GM19043 (cell line): Measurements from ENCODE around the gene CD200R1.
"Not testable (repeated sequence)": the region's sequence is repeated elsewhere in the genome, so short reads cannot be mapped to it uniquely, and the experiment has no call there.

ENCODE experiments used
- ATAC-seq: cut with Tn5 transposase; IDR thresholded peaks from one replicate; pipeline ENCODE4 v1.9.1; 2021; ENCODE audit warnings: low read depth; ENCODE audit not compliant: unreplicated experiment

CD200R1 gene

GRCh38 chr3:112976001-112976400 lies 1.1 kb upstream of the CD200R1 start:
- ATAC-seq: no peak

GRCh38 chr3:112974178-112974517 lies 755 bp downstream of the CD200R1 start:
- no peak for ATAC-seq

DNA sequence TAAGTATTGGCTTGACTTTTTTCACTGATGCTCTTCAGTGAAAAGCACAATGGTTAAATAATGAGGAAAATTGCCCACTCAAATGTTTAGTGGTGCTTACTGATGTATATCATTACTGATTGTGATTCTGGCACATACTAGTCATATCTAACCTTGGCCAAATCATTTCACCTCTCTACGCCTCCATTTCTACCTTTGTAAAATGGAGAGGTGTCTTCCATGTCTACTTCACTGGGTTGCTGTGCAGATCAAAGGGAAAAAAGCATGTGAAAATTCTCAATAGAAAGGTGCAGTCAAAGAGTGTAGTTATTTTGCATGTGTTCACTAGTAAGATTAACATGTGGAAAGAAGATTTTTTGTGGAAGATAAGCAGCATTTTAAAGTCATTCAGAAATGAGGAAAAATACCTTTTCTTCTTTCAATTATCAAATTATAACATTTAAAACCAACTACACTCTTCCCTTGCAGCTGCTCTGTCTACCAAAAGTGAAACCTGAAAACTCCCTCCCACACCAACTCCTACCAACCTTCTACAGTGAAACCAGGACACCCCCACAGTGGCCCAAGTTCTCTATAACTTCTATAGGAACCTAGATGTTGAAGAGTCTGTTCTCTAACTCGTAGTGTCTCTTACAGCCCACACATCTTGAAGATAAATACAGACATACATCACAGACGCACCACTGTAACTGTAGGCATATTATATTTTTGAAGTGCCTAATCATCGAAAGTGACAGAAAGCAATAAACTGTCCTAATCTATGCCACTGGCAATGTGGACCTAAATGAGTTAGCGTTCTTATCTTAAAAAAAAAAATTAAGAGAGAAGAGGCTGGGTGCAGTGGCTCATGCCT lies 1.4 kb downstream of the CD200R1 start:
- ATAC-seq: peak; percentile 80

DNA sequence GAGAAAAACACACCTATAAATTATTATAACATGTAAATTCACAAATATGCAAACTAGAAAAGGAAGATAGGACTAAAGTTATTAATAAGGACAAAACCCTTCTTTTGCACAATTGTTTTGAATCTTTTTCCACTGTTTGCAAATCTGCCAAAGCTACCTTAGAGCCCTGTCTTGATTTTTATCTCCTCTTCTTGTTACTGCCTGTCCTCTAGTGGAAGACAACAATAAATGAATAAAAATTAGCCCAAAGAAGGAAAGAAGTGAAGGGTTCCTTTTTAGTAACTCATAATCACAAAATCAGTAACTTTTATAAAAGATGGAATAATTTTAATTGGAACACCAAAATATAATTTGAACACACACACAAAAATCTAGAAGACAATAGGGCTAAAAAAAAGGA lies 2.7 kb downstream of the CD200R1 start:
- ATAC-seq: no peak

DNA sequence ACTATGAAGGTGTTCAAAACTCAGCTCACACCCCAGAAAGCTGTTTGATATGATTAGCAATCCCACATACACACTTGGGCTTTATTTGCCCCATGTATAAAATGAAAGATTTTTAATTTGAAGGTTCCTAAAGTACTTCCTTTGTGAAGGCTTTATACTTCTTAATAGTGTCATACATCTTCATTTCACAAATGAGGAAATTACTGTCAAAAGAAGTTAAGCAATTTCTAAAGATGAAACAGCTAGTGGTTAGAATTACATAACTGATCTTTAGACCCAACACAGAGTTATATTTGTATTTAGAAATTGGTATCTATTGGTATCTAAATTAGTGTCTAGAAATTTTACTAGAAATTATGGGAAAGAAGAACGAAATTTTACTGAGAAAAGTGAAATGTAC lies 7.1 kb downstream of the CD200R1 start:
- no peak for ATAC-seq

GRCh38 chr3:112967425-112967824 lies 7.5 kb downstream of the CD200R1 start:
- no peak for ATAC-seq

DNA sequence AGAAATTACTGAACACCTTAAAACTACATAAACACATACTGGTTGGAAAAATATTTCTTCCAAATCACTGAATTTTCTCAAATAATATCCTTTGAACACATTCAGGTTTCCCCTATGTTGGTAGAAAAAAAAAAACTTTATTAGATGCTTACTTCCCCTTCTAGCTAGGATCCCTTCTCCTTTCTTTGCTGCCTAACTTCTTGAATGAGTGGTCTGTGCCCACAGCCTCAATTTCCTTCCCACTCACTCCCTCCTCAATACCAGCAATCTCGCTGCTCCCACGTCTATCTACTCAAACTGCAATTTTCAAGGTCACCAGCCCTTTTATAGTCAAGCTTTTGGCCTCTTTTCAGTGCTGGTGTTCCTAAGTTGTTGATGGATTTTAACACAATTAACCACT lies 8.3 kb downstream of the CD200R1 start:
- no peak for ATAC-seq

DNA sequence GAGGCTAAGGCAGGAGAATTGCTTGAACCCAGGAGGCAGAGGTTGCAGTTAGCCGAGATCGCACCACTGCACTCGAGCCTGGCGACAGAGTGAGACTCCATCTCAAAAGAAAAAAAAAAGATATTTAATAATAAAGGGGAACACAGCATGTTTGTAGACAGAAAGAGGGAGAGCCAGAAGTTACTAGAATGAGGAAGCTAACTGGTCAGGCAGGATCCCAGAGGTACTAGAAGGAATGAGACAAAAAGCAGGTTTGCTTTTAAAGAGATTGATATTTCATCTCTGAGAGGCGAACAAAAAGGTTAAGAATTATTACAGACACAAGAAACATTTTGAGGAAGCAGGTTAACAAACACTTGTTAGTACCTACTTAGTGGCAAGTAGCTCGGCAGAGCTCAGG lies 9.2 kb downstream of the CD200R1 start:
- ATAC-seq: no peak

DNA sequence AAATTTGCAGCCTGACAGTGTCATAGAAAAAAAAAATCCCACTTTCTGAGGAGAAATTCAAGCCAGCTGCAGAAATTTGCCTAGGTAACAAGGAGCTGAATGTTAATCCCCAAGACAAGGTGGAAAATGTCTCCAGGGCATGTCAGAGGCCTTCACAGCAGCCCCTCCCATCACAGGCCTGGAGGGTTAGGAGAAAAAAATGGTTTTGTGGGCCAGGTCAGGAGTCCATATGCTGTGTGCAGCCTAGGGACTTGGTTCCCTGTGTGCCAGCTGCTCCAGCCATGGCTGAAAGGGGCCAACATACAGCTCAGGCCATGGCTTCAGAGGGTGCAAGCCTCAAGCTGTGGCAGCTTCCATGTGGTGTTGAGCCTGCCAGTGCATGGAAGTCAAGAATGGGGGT lies 11.2 kb downstream of the CD200R1 start:
- ATAC-seq: no peak

GRCh38 chr3:112958811-112959560 lies 15.9 kb downstream of the CD200R1 start:
- ATAC-seq: peak; percentile 64

GRCh38 chr3:112956351-112956750 lies 18.6 kb downstream of the CD200R1 start:
- no peak for ATAC-seq

DNA sequence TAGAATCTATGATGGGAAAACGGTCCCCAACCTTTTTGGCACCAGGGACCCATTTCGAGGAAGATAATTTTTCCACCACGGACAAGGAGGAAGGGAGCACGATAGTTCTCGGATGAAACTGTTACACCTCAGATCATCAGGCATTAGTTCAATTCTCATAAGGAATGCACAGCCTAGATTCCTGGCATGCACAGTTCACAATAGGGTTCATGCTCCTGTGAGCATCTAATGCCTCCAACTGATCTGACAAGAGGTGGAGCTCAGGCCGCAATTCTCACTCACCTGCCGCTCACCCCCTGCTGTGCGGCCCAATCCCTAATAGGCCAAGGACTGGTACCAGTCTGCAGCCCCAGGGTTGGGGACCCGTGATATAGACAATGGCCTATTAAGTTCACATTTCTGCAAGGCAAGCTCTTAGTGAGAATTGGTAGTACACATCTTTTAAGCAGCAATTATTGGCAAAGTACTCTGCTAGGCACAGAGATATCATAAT lies 26.5 kb downstream of the CD200R1 start:
- no peak for ATAC-seq

DNA sequence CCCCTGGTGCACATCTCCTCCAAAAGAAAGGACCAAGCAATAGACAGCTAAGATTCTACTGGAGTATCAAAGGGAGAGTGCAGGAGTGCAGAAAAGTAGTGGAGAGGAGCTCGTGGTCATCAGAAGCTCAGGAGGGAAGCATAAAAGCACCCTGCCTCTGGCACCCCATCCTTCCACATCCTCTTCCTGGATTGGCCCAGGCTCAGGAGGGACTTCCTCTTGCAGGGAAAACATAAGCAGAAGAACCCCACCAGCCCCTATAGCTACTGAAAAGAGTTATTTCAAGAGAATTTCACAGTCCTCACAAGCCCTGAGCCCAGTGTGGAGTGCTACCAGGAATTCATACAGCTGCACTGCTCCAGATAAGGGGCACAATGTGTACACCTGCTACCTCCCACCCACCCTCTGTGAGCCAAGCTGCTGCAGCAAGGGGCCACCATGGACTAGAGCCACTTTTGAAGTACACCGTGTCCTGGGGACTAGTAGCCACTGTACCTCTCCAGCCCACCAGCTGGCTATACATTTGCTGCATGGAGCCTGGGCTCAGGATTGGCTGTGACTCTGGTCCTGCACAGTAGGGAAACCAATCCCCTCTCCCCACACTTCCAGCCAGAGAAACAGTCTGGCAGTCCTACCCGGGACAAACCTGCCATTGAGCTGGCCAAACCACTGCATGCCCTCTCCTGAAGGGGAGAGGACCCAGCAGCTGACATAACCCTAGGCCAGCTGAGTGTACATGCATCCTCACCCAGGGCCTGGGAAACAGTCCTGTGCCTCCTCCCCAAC lies 43.0 kb downstream of the CD200R1 start:
- no peak for ATAC-seq

- no peak for ATAC-seq
These were observed 44.1 kb downstream of the CD200R1 start for GRCh38 chr3:112930771-112931170.

GRCh38 chr3:112925969-112926368 lies 48.9 kb downstream of the CD200R1 start:
- ATAC-seq: no peak

DNA sequence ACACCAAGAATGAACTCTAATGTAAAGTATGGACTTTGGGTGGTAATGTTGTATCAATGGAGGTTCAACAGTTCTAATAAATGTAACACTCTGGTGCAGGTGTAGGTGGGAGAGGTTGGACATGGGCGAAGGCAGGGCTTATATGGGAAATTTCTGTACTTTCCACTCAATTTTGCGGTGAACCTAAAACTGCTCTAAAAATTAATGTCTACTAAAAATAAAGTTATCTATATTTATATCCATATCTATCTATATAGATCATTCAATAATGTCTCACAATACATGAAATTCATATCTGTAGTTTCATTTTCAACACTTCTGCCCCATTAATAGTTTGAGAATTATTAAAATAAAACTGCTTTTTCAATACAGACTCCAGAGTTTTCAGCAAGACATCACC lies 49.3 kb downstream of the CD200R1 start:
- no peak for ATAC-seq

GRCh38 chr3:112919541-112919940 lies 55.4 kb downstream of the CD200R1 start:
- ATAC-seq: not testable (repeated sequence)

DNA sequence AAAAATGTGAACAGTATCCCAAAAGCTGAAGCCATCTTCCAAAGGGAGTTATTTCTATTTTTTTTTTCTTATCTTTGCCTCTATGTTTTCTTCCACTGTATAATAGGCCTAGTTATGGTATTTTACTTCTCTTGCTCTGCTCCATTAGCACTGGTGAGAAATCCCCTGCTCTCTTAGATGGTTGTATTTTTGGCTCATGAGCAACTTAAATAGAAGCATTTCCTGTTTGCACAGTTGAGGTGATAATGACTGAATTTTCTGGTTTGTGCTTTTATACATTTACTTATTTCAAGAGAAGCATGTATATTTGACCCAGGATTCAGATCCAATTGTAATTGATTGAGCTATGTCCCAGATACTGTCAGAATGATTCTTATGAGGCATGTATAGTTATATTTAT lies 66.7 kb downstream of the CD200R1 start:
- peak; percentile 99 for ATAC-seq

GRCh38 chr3:112904786-112905185 lies 70.1 kb downstream of the CD200R1 start:
- no peak for ATAC-seq

- no peak for ATAC-seq
These were observed 74.8 kb downstream of the CD200R1 start for GRCh38 chr3:112900113-112900512.

DNA sequence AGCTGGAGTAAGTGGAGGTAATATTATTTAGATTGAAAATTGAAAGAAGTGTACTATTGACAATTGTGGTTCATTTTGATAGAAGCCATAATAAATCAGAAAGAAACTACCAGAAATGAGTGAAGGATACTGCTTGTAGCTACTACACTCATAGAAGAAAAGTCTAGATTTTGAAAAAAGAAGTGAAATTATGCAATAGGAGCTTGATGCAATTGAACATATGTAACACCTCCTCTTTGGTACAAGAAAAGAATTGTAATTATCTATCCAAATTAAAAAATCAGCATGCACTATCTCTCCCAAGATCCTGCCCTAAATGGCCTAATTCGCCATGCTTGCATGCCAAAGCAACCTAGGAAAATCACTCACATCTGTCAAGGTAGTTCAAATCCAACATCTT lies 77.1 kb downstream of the CD200R1 start:
- no peak for ATAC-seq
